Left hindlimb (tissue), 1 donor: ENCODE data around the gene CDK7.

Experiments
- DNase-seq: peaks from one replicate; pipeline ENCODE4 v3.0.0-alpha.2; 2018

The CDK7 gene

DNA sequence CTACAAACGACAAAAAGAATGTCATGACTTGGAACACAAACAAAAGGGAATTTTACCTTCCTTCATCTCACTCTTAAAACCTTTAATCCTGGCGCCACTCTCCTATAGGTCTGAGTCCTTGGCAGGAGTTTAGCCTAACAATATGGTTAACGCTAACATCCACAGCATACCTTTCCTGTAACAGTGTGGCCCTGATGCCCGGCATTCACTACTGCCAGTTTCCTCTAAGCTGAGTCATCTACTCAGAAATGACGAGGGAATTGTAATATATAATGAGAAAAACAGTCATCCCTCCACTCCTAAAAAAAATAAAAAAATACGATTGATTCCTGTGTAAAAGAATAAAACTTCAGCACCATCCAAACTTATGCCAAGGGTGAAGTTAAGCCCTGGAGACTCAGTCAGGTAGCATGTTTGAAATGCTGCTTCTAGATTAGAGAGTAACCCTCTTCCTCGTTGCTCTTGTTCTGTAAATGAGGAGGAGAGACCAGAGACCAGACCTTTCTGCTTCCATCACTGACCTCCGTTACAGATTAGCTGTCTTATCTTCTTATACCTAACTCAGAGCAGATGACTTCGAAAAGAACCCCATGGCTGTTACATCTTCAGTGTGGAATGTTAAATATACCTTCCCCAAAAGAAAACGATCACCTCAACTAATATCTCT, 60.5 kb downstream of the CDK7 start:
- no peak for DNase-seq

DNA sequence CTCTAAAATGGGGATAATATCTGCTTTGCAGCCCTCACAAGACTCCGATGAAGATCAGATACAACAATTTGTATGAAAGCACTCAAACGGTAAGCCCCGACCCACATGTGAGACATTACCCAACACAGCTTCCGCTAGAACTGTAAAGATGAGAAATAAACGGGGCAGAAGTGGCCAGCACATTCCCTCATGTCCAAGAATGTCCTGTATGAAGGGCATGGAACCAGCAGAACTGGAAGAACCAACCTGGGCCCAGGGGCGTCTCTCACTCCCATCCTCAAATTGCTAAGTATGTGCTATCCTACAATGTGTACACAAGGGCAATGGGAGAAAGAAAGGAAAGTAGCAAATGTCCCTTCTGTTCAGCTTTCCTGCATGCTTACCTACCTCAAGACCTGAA, 64.9 kb downstream of the CDK7 start:
- no peak for DNase-seq

DNA sequence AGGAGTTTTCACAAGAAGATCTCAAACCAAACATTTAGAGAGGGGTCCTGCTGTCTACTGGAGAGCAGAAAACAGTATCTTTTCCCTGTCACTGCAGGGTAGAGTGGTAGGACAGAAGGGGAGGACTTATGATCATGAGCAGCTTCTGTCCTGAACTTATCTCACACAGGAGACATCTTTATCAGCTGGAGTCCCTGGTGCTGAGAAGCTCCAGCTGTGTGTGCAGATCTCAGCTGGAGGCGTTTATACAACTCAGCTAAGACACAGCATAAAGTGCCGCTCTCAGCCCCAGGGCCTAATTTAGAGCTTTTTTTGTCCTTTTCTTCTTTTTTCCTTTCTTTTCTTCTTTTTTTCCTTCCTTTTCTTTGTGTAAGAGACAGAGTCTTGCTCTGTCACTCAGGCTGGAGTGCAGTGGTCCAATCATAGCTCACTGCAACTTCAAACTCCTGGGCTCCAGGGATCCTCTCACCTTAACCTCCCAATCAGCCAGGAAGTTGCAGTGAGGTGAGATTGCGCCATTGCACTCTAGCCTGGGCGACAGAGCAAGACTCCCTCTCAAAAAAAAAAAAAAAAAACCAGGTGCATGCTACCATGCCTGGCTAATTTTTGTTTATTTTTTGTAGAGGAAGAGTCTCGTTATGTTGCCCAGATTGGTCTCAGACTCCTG, 66.0 kb downstream of the CDK7 start:
- DNase-seq: no peak

DNA sequence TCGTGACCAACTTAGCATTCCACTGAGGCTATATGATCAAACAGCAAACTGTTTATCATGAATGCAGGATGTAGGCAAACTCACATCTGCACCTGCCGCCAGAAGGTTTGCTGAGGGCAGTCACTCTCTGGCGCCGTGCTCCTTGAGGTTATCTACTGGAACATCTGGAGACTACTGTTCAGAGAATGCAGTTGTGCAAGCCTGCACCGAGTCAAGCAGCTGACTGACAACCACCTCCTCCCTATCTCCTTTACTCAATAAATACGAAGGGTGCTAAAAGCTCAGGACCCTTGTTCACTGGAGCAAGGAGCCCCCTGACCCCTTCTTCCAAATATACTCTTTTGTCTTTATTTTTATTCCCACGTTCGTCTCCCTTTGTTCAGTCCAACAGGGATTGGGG, 70.8 kb downstream of the CDK7 start:
- DNase-seq: no peak

DNA sequence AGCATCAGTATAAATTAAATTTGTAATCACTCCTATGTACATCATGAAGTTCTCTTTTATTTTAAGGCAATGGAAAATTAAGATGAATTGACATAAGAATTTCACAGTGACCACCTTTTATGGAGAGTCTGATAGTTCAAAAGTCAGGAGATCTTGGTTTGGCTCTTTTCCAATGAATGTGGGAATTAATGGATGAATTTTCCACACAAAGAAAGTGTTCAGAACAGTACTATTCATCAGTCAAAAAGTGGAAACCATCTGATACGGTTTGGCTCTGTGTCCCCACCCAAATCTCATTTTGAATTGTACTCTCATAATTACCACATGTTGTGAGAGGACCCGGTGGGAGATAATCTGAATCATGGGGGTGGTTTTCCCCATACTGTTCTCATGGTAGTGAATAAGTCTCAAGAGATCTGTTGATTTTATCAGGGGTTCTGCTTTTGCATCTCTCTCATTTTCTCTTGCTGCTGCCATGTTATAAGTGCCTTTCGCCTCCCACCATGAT, 73.4 kb downstream of the CDK7 start:
- DNase-seq: no peak

DNA sequence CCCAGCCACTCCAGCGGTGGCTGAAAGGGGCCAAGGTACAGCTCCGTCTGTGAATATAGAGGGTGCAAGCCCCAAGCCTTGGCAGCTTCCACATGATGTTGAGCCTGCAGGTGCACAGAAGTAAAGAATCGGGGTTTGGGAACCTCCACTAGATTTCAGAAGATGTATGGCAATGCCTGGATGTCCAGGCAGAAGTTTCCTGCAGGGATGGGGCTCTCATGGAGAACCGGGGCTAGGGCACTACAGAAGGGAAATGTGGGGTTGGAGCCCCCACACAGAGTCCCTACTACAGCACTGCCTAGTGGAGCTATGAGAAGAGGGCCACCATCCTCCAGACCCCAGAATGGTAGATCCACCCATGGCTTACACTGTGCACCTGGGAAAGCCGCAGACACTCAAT, 74.7 kb downstream of the CDK7 start:
- DNase-seq: no peak

DNA sequence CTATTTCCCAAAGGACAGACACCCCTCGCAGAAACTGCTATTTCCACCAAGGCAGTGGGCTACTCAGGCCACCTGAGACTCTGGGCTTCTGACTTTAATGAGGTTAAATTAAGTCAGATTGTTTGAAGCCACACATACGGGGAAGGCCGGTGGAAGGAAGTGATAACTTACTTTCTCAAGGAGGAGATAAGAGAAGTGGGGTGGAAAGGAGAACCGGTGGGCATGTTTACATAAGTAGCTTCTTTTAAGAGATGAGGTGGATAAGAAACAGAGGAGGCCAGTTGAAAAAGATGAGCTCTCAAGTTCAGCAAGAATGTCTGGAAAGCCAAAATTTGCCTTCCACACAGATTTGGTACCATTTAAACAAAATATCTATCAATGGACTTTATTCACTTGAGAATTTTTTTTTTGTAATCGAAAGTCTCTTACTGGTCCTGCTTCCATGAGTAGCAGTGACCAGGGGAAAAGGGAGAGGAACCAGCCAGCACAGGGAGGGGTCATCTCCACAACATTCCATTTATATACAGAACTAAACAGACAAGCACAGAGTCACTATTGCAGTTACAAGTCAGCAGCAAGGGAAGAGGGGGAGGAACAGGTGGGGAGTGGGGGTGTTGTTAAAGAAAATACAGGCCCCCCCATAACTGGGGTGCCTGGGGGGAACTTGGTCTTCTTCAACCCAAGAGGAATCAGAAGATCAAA, 77.9 kb downstream of the CDK7 start:
- no peak for DNase-seq

DNA sequence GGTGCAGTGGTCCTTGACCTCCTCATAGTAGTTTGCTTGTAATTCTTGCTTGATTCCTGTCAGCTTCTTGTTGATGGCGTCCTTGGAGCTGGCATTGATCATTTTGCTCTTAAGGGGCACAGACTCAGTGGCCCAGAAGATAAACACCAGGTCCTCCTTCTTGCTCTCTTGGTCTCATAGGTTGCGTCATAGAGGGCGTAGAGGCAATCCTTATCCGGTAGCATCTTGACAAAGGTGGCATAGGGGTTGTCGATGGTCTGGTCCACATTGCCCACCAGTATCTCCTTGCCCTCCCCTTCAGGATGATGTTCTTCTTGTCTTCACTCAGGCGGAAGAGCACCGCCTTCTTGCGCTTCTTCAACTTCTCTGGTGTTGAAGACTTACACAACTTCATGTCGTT, 78.7 kb downstream of the CDK7 start:
- DNase-seq: no peak

DNA sequence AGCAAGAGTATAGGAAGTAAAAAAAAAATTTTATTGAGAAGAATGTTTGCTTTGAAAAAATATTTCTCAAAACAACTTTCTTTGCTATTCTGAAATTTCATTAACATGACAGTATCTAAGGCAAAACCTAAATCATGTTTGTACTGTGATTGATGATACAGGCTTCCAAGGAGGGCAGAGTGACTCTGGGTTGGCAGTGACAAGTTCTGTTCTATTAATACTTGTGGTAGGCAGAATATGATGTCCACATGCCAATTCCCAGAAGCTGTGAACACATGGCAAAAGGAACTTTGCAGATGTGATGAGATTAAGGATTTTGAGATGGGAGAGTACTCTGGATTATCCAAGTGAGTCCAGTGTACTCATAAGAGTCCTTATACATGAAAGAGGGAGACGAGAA, 81.3 kb downstream of the CDK7 start:
- no peak for DNase-seq

DNA sequence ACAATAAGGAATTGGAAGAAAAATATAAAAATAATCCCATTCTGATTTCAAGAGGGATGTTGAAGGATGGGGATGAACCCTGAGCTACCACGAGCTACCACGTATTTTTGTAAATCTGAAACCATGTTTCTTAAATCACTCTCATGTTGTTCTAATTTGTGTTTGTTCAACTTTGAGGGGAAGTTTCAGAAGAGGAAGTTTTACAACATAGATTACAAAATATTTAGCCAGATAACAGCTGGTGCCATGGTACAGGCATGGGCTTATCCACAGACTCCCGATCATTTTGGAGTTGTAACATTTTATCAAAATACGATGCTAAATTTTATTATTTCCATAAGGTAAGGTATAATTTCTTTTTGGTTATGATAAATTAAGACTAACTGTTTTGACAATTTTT, 82.7 kb downstream of the CDK7 start:
- no peak for DNase-seq

DNA sequence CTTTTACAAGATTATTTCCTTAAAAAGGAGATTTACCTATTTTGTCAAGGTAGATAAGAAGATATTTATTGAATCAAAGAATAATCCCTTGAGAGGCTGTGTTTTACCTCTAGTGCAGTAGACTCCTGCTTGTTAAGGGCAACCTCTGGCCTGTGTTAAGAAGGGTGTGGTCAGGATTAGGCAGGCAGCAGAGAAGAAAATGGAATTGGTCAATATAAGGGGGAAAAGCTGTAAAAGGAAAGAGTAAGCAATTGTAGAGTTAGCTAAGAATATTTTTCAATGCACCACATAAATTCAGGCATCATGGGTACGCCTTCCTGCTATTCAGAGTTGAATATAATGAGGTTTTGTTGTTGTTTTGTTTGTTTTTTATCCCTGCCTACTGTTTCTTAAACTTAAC, 91.7 kb downstream of the CDK7 start:
- no peak for DNase-seq
